Lower lobe of right lung (tissue), 2 donors: Measurements from ENCODE around the gene ADAD2. TPM values are rescaled to one million over a fixed set of nuclear protein-coding genes. Genes with fewer than 3 reads are reported as not detected.
A peak's percentile ranks its signal among the peaks of the same experiment; 100 is the strongest.

Experiments
- ATAC-seq, 2 donors: fragments of 200-7000 bp; cut with Tn5 transposase; one replicate each; pipeline ENCODE4 v1.9.1; 2020 to 2022; ENCODE audit warnings: mild to moderate bottlenecking in 2 of 2, moderate library complexity in 2 of 2
- DNase-seq: peaks from one replicate; pipeline ENCODE4 v3.0.0-alpha.2; 2020
- H3K27ac ChIP-seq: fragments of 200-600 bp; one replicate; pipeline ENCODE4 v1.8.0; 2022
- H3K27me3 ChIP-seq: fragments of 200-600 bp; one replicate; pipeline ENCODE4 v1.8.0; 2022; ENCODE audit warnings: low read depth
- H3K36me3 ChIP-seq: fragments of 200-600 bp; one replicate; pipeline ENCODE4 v1.8.0; 2022; ENCODE audit warnings: mild to moderate bottlenecking
- H3K4me1 ChIP-seq: fragments of 200-600 bp; one replicate; pipeline ENCODE4 v1.8.0; 2022
- H3K4me3 ChIP-seq: fragments of 200-600 bp; one replicate; pipeline ENCODE4 v1.8.0; 2022; ENCODE audit warnings: mild to moderate bottlenecking
- H3K9me3 ChIP-seq: fragments of 200-600 bp; one replicate; pipeline ENCODE4 v1.8.0; 2022
- intact Hi-C: fragments of 100-400 bp; cut with DNase I; formaldehyde crosslinking; loops from one replicate; pipeline ENCODE4 v1.11.0; 2022
- long read RNA-seq: library from polyadenylated mRNA; unstranded; transcript quantifications from one replicate; pipeline ENCODE4 v2.0.0, GENCODE V29; 2021
- total RNA-seq: library from RNA; stranded (reverse); fragmentation: NEBNext Ultra II Directional; extraction: Animal tissue kit (Norgen Biotek cat#: 25700); gene quantifications from one replicate; pipeline ENCODE4 v1.2.1, GENCODE V29; 2021
- TF ChIP-seq, protein P1 (sequence below): fragments of 200-600 bp; IDR thresholded peaks from one replicate; pipeline ENCODE4 v1.8.0; 2022; ENCODE audit warnings: antibody characterized with exemption, mild to moderate bottlenecking
- donor health status: DM: no; HTN: yes; CAD: no; lungs with severe emphysema.

Gene ADAD2
- total RNA-seq = not detected
- long read RNA-seq = 0 reads

DNA sequence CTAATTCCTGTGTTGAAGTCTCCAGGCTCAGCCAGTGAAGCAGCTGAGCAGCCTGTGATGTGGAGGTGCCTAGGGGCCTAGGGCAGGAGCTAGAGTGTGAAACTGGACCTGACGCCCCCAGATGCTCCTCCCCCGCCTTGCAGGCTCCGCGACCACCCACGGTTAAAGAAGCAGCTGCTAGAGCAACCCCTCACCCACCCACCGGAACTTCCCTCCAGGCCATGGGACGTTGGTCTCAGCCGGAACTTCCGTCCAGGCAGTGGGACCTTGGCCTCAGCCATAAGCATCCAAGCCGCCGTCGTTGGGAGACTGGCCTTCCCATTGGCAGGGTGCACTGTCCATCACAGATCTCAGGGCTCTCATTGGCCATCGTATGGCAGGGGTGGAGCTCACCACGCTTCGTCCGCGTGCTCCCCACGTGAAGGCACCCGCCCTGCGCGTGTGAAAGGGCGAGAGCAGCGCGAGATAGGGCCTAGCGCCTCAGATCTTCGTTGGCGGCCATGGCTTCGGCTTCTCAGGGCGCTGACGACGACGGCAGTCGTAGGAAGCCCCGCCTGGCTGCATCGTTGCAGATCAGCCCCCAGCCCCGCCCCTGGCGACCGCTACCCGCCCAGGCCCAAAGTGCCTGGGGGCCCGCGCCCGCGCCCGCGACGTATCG is at the start of gene ADAD2:
ADAD2 (plus strand) TSS at position 427 of the 658 bp plus-strand sequence; CDS start at position 501, 74 bp downstream.
- intact Hi-C loops = no loop called here
- Histone ChIP-seq H3K9me3 (no peaks in the 10 kb centered on the region), H3K4me3 (no peak within 1 kb of the TSS), H3K36me3 (no peaks in the 10 kb centered on the region), H3K4me1 (peaks cover 9% of the 10 kb centered on the region), H3K27ac (no peak within 1 kb of the TSS), H3K27me3 (peaks cover 14% of the 10 kb centered on the region)
- ATAC-seq (no peak), DNase-seq (no peak)
- TF ChIP-seq, protein P1, sequence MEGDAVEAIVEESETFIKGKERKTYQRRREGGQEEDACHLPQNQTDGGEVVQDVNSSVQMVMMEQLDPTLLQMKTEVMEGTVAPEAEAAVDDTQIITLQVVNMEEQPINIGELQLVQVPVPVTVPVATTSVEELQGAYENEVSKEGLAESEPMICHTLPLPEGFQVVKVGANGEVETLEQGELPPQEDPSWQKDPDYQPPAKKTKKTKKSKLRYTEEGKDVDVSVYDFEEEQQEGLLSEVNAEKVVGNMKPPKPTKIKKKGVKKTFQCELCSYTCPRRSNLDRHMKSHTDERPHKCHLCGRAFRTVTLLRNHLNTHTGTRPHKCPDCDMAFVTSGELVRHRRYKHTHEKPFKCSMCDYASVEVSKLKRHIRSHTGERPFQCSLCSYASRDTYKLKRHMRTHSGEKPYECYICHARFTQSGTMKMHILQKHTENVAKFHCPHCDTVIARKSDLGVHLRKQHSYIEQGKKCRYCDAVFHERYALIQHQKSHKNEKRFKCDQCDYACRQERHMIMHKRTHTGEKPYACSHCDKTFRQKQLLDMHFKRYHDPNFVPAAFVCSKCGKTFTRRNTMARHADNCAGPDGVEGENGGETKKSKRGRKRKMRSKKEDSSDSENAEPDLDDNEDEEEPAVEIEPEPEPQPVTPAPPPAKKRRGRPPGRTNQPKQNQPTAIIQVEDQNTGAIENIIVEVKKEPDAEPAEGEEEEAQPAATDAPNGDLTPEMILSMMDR = no peak

DNA sequence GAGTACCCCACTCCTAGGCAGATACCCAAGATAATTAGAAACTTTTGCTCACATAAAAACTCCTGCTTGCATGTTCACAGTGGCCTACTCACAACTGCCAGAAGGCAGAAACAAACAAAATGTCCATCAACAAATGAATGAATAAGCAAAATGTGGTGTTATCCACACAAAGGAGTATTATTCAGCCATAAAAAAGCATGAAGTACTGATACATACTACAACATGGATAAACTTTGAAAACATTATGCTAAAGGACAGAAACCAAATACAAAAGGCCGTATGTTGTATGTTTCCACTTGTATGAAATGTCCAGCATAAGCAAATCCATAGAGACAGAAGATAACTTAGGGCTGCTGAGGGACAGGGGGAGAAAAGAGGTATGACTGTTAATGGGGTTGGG is 47.9 kb upstream of the ADAD2 start:
- H3K9me3 ChIP-seq = no peaks in the 10 kb centered on the region
- ATAC-seq = no peak
- H3K4me3 ChIP-seq = no peak overlapping the region
- no peak for DNase-seq
- H3K36me3 ChIP-seq = no peaks in the 10 kb centered on the region
- peaks cover 14% of the 10 kb centered on the region for H3K4me1 ChIP-seq
- no peak overlapping the region for H3K27ac ChIP-seq
- intact Hi-C loops = no loop called here
- no peaks in the 10 kb centered on the region for H3K27me3 ChIP-seq
- TF ChIP-seq, protein P1 = no peak

DNA sequence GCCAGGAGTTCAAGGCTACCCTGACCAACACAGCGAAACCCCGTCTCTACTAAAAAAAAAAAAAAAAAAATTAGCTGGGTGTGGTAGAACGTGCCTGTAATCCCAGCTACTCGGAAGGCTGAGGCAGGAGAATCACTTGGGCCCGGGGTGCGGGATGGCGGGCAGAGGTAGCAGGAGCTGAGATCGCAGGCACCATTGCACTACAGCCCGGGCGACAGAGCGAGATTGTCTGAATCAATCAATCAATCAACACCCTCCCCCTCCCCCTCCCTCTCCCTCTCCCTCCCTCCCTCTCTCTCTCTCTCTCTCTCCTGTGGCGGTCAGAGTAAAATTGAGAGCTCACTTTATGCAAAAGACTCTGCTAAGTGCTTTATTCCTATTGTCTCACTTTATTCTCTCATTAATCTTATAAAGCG is 47.2 kb upstream of the ADAD2 start:
- DNase-seq (no peak), ATAC-seq (no peak)
- peak overlapping the region; percentile 85 for H3K4me3 ChIP-seq
- H3K9me3 ChIP-seq = no peaks in the 10 kb centered on the region
- no peaks in the 10 kb centered on the region for H3K36me3 ChIP-seq
- intact Hi-C loops = no loop called here
- TF ChIP-seq, protein P1 = no peak
- H3K27me3 ChIP-seq = no peaks in the 10 kb centered on the region
- H3K27ac ChIP-seq = no peak overlapping the region
- peaks cover 14% of the 10 kb centered on the region for H3K4me1 ChIP-seq

DNA sequence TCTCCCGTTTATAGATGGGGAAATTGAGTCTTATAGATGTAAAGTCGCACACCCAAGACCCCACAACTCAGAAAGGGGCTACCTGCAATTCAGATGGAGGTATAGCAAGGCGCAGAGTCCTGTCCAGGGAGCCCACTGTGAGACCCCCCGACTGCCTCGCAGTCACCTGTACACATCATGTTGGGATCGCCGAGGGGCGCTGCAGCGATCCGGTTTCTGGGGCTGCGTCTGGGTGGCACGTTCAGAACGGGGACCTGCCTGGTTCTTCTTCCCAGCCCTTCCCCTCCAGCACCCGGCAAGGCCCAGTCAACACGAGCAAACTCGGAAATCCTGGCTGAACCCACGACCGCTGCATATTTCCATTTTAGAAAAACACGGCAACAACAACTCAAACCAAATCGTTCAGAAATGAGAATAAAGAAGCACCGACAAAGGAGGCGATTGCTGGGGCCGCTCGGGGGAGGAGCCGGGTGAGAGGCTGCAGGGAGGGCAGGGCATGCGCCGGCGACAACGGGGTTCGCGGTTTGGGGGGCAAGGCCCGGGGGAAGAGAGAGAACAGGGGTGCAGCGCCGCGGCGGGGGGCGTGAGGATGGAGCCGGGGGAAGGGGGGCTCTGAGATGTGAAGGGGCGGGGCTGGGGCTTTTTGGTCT is 46.6 kb upstream of the ADAD2 start:
- intact Hi-C loops = no loop called here

DNA sequence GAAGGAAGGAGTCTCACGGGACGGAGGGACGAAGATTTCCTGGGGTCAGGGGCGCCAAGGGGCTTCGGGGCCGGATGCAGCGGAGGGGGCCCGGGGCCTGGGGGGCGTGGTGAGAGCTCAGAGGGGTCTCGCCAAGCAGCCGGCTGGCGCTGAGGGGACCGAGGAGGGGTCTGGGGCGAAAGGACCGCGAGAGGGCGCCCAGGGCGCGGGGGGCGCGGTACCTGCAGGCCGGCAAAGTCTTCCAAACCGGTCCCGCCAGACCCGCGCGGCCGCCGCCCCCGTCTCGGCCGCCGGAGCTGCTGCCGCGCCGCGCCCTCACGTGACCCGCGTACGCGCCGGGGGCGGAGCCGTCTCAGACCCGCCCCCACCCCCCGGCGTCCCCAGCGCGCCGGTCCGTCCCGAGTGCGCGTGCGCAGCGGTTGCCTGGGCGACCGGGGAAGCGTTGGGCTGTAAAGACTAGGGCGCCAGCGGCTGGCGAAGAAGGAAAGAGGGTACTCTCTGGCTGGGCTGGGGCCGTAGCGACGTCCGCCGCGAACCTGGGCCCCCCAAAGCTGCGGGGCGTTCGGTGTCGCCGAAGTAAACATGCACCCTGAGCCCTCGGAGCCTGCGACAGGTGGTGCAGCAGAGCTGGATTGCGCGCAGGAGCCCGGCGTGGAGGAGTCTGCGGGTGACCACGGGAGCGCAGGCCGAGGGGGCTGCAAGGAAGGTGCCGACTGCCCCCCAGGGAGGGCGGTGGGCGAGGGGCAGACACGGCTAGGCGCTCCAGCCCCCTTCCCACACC is 45.9 kb upstream of the ADAD2 start, which contains the start of the genes DNAAF1 and HSDL1:
DNAAF1 (plus strand) TSS at position 450 of the 781 bp plus-strand sequence; CDS start at position 583, 133 bp downstream.
HSDL1 (minus strand) TSS at position 319 of the 781 bp plus-strand sequence. CDS start 13,856 bp downstream, outside the sequence.
- H3K36me3 ChIP-seq = no peaks in the 10 kb centered on the region
- peaks cover 7% of the 10 kb centered on the region for H3K4me1 ChIP-seq
- peak within 1 kb of the TSS; percentile 60 for H3K27ac ChIP-seq
- ATAC-seq (peak; percentile 98 to 99), DNase-seq (peak; percentile 92)
- TF ChIP-seq, protein P1 = peak; percentile 10
- H3K9me3 ChIP-seq = no peaks in the 10 kb centered on the region
- no peaks in the 10 kb centered on the region for H3K27me3 ChIP-seq
- peak within 1 kb of the TSS; percentile 85 for H3K4me3 ChIP-seq
- intact Hi-C loops = no loop called here

More for the DNA sequence above, 46.6 kb upstream of the ADAD2 start:
- H3K27ac ChIP-seq = peak overlapping the region; percentile 60
- ATAC-seq (peak; percentile 54 to 72), DNase-seq (peak; percentile 63)
- H3K4me1 ChIP-seq = peaks cover 13% of the 10 kb centered on the region
- TF ChIP-seq, protein P1 = no peak
- H3K4me3 ChIP-seq = peak overlapping the region; percentile 85
- no peaks in the 10 kb centered on the region for H3K27me3 ChIP-seq
- H3K9me3 ChIP-seq = no peaks in the 10 kb centered on the region
- no peaks in the 10 kb centered on the region for H3K36me3 ChIP-seq
